HEK293 (cell line): Measurements from ENCODE around the gene ALOXE3.

Experiments
- BCL11A ChIP-seq: fragments of 450-650 bp; formaldehyde crosslinking; IDR thresholded peaks from 2 replicates; pipeline ENCODE4 v1.5.1; 2016; ENCODE audit warnings: low read depth, missing biosample characterization, missing genetic modification characterization
- CTCF ChIP-seq: fragments of 450-650 bp; formaldehyde crosslinking; IDR thresholded peaks from 2 replicates; pipeline ENCODE4 v1.5.1; 2016; ENCODE audit warnings: missing biosample characterization, missing genetic modification characterization
- IKZF3 ChIP-seq: fragments of 450-650 bp; IDR thresholded peaks from 2 replicates; pipeline ENCODE4 v1.5.0; 2018; ENCODE audit warnings: missing biosample characterization, mild to moderate bottlenecking, missing genetic modification characterization, moderate library complexity
- KLF10 ChIP-seq: fragments of 450-650 bp; IDR thresholded peaks from 2 replicates; pipeline ENCODE4 v1.5.1; 2018; ENCODE audit warnings: missing biosample characterization, mild to moderate bottlenecking, missing genetic modification characterization
- PRDM6 ChIP-seq: fragments of 450-650 bp; formaldehyde crosslinking; IDR thresholded peaks from 2 replicates; pipeline ENCODE4 v1.5.1; 2017; ENCODE audit warnings: missing biosample characterization, missing genetic modification characterization
- SP2 ChIP-seq: fragments of 450-650 bp; formaldehyde crosslinking; IDR thresholded peaks from 2 replicates; pipeline ENCODE4 v1.5.1; 2016; ENCODE audit warnings: missing biosample characterization, missing genetic modification characterization
- ZBTB10 ChIP-seq: fragments of 450-650 bp; formaldehyde crosslinking; IDR thresholded peaks from 2 replicates; pipeline ENCODE4 v1.5.1; 2016; ENCODE audit warnings: missing biosample characterization, missing genetic modification characterization
- ZBTB7A ChIP-seq: fragments of 450-650 bp; formaldehyde crosslinking; IDR thresholded peaks from 2 replicates; pipeline ENCODE4 v1.5.1; 2016; ENCODE audit warnings: low read depth, missing biosample characterization, missing genetic modification characterization
- ZBTB8A ChIP-seq: fragments of 450-650 bp; formaldehyde crosslinking; IDR thresholded peaks from 2 replicates; pipeline ENCODE4 v1.5.1; 2016; ENCODE audit warnings: missing biosample characterization, missing genetic modification characterization
- ZNF114 ChIP-seq: fragments of 450-650 bp; formaldehyde crosslinking; IDR thresholded peaks from 2 replicates; pipeline ENCODE4 v1.5.0; 2017; ENCODE audit warnings: missing biosample characterization, missing genetic modification characterization
- ZNF133 ChIP-seq: fragments of 450-650 bp; formaldehyde crosslinking; IDR thresholded peaks from 2 replicates; pipeline ENCODE4 v1.5.1; 2016; ENCODE audit warnings: missing biosample characterization, missing genetic modification characterization
- ZNF19 ChIP-seq: fragments of 450-650 bp; formaldehyde crosslinking; IDR thresholded peaks from 2 replicates; pipeline ENCODE4; 2016; ENCODE audit warnings: missing biosample characterization, missing genetic modification characterization, low read depth
- ZNF221 ChIP-seq: fragments of 450-650 bp; formaldehyde crosslinking; IDR thresholded peaks from 2 replicates; pipeline ENCODE4 v1.5.1; 2017; ENCODE audit warnings: missing biosample characterization, missing genetic modification characterization, borderline replicate concordance
- ZNF223 ChIP-seq: fragments of 450-650 bp; formaldehyde crosslinking; IDR thresholded peaks from 2 replicates; pipeline ENCODE4 v1.5.1; 2016; ENCODE audit warnings: missing biosample characterization, missing genetic modification characterization
- ZNF23 ChIP-seq: fragments of 450-650 bp; formaldehyde crosslinking; IDR thresholded peaks from 2 replicates; pipeline ENCODE4 v1.5.1; 2016; ENCODE audit warnings: missing biosample characterization, missing genetic modification characterization, borderline replicate concordance
- ZNF292 ChIP-seq: fragments of 450-650 bp; formaldehyde crosslinking; IDR thresholded peaks from 2 replicates; pipeline ENCODE4 v1.5.1; 2016; ENCODE audit warnings: low read depth, missing biosample characterization, missing genetic modification characterization, borderline replicate concordance
- ZNF335 ChIP-seq: fragments of 450-650 bp; formaldehyde crosslinking; conservative IDR thresholded peaks from 2 replicates; pipeline ENCODE4 v1.5.1; 2016; ENCODE audit warnings: missing biosample characterization, missing genetic modification characterization
- ZNF362 ChIP-seq: fragments of 450-650 bp; formaldehyde crosslinking; IDR thresholded peaks from 2 replicates; pipeline ENCODE4 v1.5.1; 2016; ENCODE audit warnings: missing biosample characterization, missing genetic modification characterization
- ZNF404 ChIP-seq: fragments of 450-650 bp; formaldehyde crosslinking; IDR thresholded peaks from 2 replicates; pipeline ENCODE4 v1.5.1; 2017; ENCODE audit warnings: missing biosample characterization, missing genetic modification characterization
- ZNF521 ChIP-seq: fragments of 450-650 bp; formaldehyde crosslinking; IDR thresholded peaks from 2 replicates; pipeline ENCODE4 v1.5.1; 2017; ENCODE audit warnings: missing biosample characterization, mild to moderate bottlenecking, missing genetic modification characterization
- ZNF561 ChIP-seq: fragments of 450-650 bp; IDR thresholded peaks from 2 replicates; pipeline ENCODE4 v1.5.1; 2018; ENCODE audit warnings: missing biosample characterization, missing genetic modification characterization, borderline replicate concordance
- ZNF610 ChIP-seq: fragments of 450-650 bp; formaldehyde crosslinking; IDR thresholded peaks from 2 replicates; pipeline ENCODE4 v1.5.1; 2016; ENCODE audit warnings: missing biosample characterization, missing genetic modification characterization, borderline replicate concordance
- ZNF654 ChIP-seq: fragments of 450-650 bp; formaldehyde crosslinking; IDR thresholded peaks from 2 replicates; pipeline ENCODE4 v1.5.1; 2016; ENCODE audit warnings: low read depth, missing biosample characterization, missing genetic modification characterization
- ZNF704 ChIP-seq: fragments of 450-650 bp; formaldehyde crosslinking; IDR thresholded peaks from 2 replicates; pipeline ENCODE4 v1.5.1; 2016; ENCODE audit warnings: missing biosample characterization, missing genetic modification characterization
- ZNF777 ChIP-seq: fragments of 450-650 bp; formaldehyde crosslinking; IDR thresholded peaks from 2 replicates; pipeline ENCODE4 v1.5.1; 2017; ENCODE audit warnings: missing biosample characterization, missing genetic modification characterization, borderline replicate concordance
- ZNF791 ChIP-seq: fragments of 450-650 bp; formaldehyde crosslinking; IDR thresholded peaks from 2 replicates; pipeline ENCODE4 v1.5.1; 2016; ENCODE audit warnings: missing biosample characterization, missing genetic modification characterization
- ZNF843 ChIP-seq: fragments of 450-650 bp; formaldehyde crosslinking; IDR thresholded peaks from 2 replicates; pipeline ENCODE4 v1.5.1; 2016; ENCODE audit warnings: missing biosample characterization, missing genetic modification characterization
- ZSCAN16 ChIP-seq: fragments of 450-650 bp; formaldehyde crosslinking; IDR thresholded peaks from 2 replicates; pipeline ENCODE4 v1.5.1; 2016; ENCODE audit warnings: missing biosample characterization, missing genetic modification characterization
- ZSCAN18 ChIP-seq: fragments of 450-650 bp; formaldehyde crosslinking; IDR thresholded peaks from 2 replicates; pipeline ENCODE4 v1.5.1; 2016; ENCODE audit warnings: missing biosample characterization, missing genetic modification characterization

ALOXE3 gene

GRCh38 chr17:8119581-8120519 lies 1.5 kb upstream of the ALOXE3 start (continued):
- TF ChIP-seq CTCF (tag by site-specific recombination) (no peak), ZSCAN18 (tag by site-specific recombination) (peak; percentile 50; the same call in 1 of the 2 replicates), KLF10 (tag by site-specific recombination) (peak; percentile 63), ZNF610 (tag by site-specific recombination) (no peak), ZNF23 (tag by site-specific recombination) (no peak), ZNF843 (tag by site-specific recombination) (no peak), ZNF654 (tag by site-specific recombination) (no peak; the same call in 1 of the 2 replicates), ZNF133 (tag by site-specific recombination) (no peak), SP2 (tag by site-specific recombination) (no peak), ZSCAN16 (tag by site-specific recombination) (peak; percentile 93), ZBTB8A (tag by site-specific recombination) (peak; percentile 73; the same call in 1 of the 2 replicates), ZNF221 (tag by site-specific recombination) (peak; percentile 87; the same call in 1 of the 2 replicates), ZNF335 (tag by site-specific recombination) (no peak), ZNF777 (tag by site-specific recombination) (0 out of 2 replicates have a peak, but pooled peaks have one; percentile 43), ZNF704 (tag by site-specific recombination) (no peak), BCL11A (tag by site-specific recombination) (0 out of 2 replicates have a peak, but pooled peaks have one; percentile 45), ZNF791 (tag by site-specific recombination) (no peak), ZBTB10 (tag by site-specific recombination) (no peak), ZNF404 (tag by site-specific recombination) (no peak), PRDM6 (peak; percentile 91), ZNF19 (tag by site-specific recombination) (no peak), ZNF223 (tag by site-specific recombination) (no peak), IKZF3 (peak; percentile 86), ZNF521 (tag by site-specific recombination) (no peak), ZBTB7A (tag by site-specific recombination) (0 out of 2 replicates have a peak, but pooled peaks have one; percentile 15), ZNF362 (tag by site-specific recombination) (peak; percentile 79), ZNF292 (no peak), ZNF561 (tag by site-specific recombination) (peak; percentile 68), ZNF114 (tag by site-specific recombination) (no peak)
